HepG2 (cell line): ENCODE results near the gene ARPC1A. TPM values are rescaled to one million over a fixed set of nuclear protein-coding genes. Genes with fewer than 3 reads are reported as not detected.

Experiments used
- ARNTL ChIP-seq: sonication (generic); formaldehyde crosslinking; IDR thresholded peaks from 2 replicates; pipeline ENCODE4 v1.4.0; 2020; ENCODE audit warnings: mild to moderate bottlenecking, missing genetic modification reagents
- CREBL2 ChIP-seq: sonication (generic); formaldehyde crosslinking; IDR thresholded peaks from 2 replicates; pipeline ENCODE4 v1.8.1; 2023; ENCODE audit warnings: missing genetic modification reagents, mild to moderate bottlenecking, borderline replicate concordance
- FOXC1 ChIP-seq: sonication (generic); formaldehyde crosslinking; IDR thresholded peaks from 2 replicates; pipeline ENCODE4 v1.8.0; 2022; ENCODE audit warnings: mild to moderate bottlenecking, missing genetic modification reagents, borderline replicate concordance
- FUBP1 ChIP-seq: sonication (generic); formaldehyde crosslinking; IDR thresholded peaks from 2 replicates; pipeline ENCODE4 v1.5.1; 2020; ENCODE audit warnings: missing genetic modification reagents, mild to moderate bottlenecking, borderline replicate concordance
- MLX ChIP-seq: IDR thresholded peaks from 2 replicates; pipeline ENCODE4 v1.6.1; 2016
- MXD3 ChIP-seq: IDR thresholded peaks from 2 replicates; pipeline ENCODE4 v1.6.1; 2016; ENCODE audit warnings: mild to moderate bottlenecking, missing biosample characterization, missing genetic modification reagents
- MYPOP ChIP-seq: sonication (generic); formaldehyde crosslinking; IDR thresholded peaks from 2 replicates; pipeline ENCODE4 v1.8.1; 2023; ENCODE audit warnings: mild to moderate bottlenecking, moderate library complexity, missing genetic modification reagents
- NFE2L1 ChIP-seq: sonication (generic); formaldehyde crosslinking; IDR thresholded peaks from 2 replicates; pipeline ENCODE4 v1.4.0; 2020; ENCODE audit warnings: missing genetic modification reagents, mild to moderate bottlenecking, borderline replicate concordance
- PAX8 ChIP-seq: sonication (generic); formaldehyde crosslinking; IDR thresholded peaks from 2 replicates; pipeline ENCODE4 v1.8.0; 2022; ENCODE audit warnings: mild to moderate bottlenecking, missing genetic modification reagents, borderline replicate concordance
- SMC3 ChIP-seq: IDR thresholded peaks from 2 replicates; pipeline ENCODE4 v1.6.1; 2011; ENCODE audit warnings: low read length, improper control_type of control experiment
- SNAPC5 ChIP-seq: sonication (generic); formaldehyde crosslinking; IDR thresholded peaks from 2 replicates; pipeline ENCODE4 v1.8.1; 2023; ENCODE audit warnings: mild to moderate bottlenecking, missing genetic modification reagents, borderline replicate concordance
- TCF12 ChIP-seq, 2 experiments: fragments of 450-650 bp in 1 of 2; sonication (generic) in 1 of 2; formaldehyde crosslinking in 1 of 2; IDR thresholded peaks; 2 replicates each; pipeline versions ENCODE4 v1.6.1 to v1.8.0; 2017 to 2022; ENCODE audit warnings: antibody characterized with exemption in 1 of 2, mild to moderate bottlenecking in 1 of 2, missing genetic modification reagents in 1 of 2, moderate library complexity in 1 of 2
- ZBTB33 ChIP-seq: sonication (generic); formaldehyde crosslinking; IDR thresholded peaks from 2 replicates; pipeline ENCODE4 v1.4.0; 2020; ENCODE audit warnings: missing genetic modification reagents
- ZFX ChIP-seq: sonication (generic); formaldehyde crosslinking; IDR thresholded peaks from 2 replicates; pipeline ENCODE4 v1.4.0; 2020; ENCODE audit warnings: mild to moderate bottlenecking, low read depth, missing genetic modification reagents, moderate library complexity
- ZNF30 ChIP-seq: sonication (generic); formaldehyde crosslinking; IDR thresholded peaks from 2 replicates; pipeline ENCODE4 v1.5.0; 2020; ENCODE audit warnings: mild to moderate bottlenecking, missing genetic modification reagents
- ZNF362 ChIP-seq: sonication (generic); formaldehyde crosslinking; IDR thresholded peaks from 2 replicates; pipeline ENCODE4 v1.4.0; 2020; ENCODE audit warnings: missing genetic modification reagents, mild to moderate bottlenecking, borderline replicate concordance
- ZNF564 ChIP-seq: sonication (generic); formaldehyde crosslinking; IDR thresholded peaks from 2 replicates; pipeline ENCODE4 v1.8.1; 2023; ENCODE audit warnings: mild to moderate bottlenecking, missing genetic modification reagents
- ZZZ3 ChIP-seq: sonication (generic); formaldehyde crosslinking; IDR thresholded peaks from 2 replicates; pipeline ENCODE4 v1.4.0; 2020; ENCODE audit warnings: missing genetic modification reagents, mild to moderate bottlenecking, borderline replicate concordance
- polyA plus RNA-seq, 8 experiments: library from polyadenylated mRNA; depleted of rRNA in 3 of 8; stranded (reverse) in 7 of 8; unstranded in 1 of 8; fragments of >200 nt; fragmentation: Illumina TruSeq in 4 of 8; extraction: Trizol in 4 of 8; gene quantifications; 2 replicates each; pipeline versions ENCODE4 v1.2.1 to v1.2.3, GENCODE V29; 2011 to 2016; ENCODE audit warnings: low read depth in 4 of 8, missing spikeins in 1 of 8, mixed read lengths in 1 of 8; ENCODE audit not compliant: insufficient read depth in 1 of 8
- total RNA-seq, 5 experiments: library from RNA; depleted of rRNA; stranded (reverse); fragments of >200 nt; fragmentation: Illumina TruSeq; extraction: Trizol; gene quantifications; 2 replicates each; pipeline ENCODE4 v1.2.3, GENCODE V29; 2016; ENCODE audit warnings: low read depth in 1 of 5

ARPC1A gene
- total and polyA plus RNA-seq, 2 of the 13 experiments (the other 11 are each of a cell fraction or from before 2014, with no cell fraction given) = 44.3 to 88.5 TPM

- TF ChIP-seq ZBTB33 = peak; percentile 10; the same call in 1 of the 2 replicates
- peak; percentile 29; the same call in 1 of the 2 replicates for TF ChIP-seq FOXC1
- no peak for TF ChIP-seq MYPOP (CRISPR knock-in tag)
- no peak for TF ChIP-seq ZNF564 (CRISPR knock-in tag)
- TF ChIP-seq SMC3 = peak; percentile 94
- TF ChIP-seq SNAPC5 (CRISPR knock-in tag) = no peak
- no peak for TF ChIP-seq FUBP1 (CRISPR knock-in tag)
- no peak for TF ChIP-seq ZFX (CRISPR knock-in tag)
- TF ChIP-seq MLX (CRISPR knock-in tag) = no peak
- TF ChIP-seq TCF12 (IDR thresholded peaks at IDR 0.05) = no peak
- TF ChIP-seq TCF12 (CRISPR knock-in tag; IDR thresholded peaks at IDR 0.05) = no peak
- no peak for TF ChIP-seq NFE2L1 (CRISPR knock-in tag)
- TF ChIP-seq CREBL2 (CRISPR knock-in tag) = no peak
- TF ChIP-seq ZNF30 (CRISPR knock-in tag) = no peak
- TF ChIP-seq ZNF362 (CRISPR knock-in tag) = no peak
- no peak for TF ChIP-seq ARNTL
- TF ChIP-seq MXD3 (CRISPR knock-in tag) = no peak
- TF ChIP-seq PAX8 (CRISPR knock-in tag) = no peak
- no peak for TF ChIP-seq ZZZ3 (CRISPR knock-in tag)
These were observed 13.1 kb upstream of the ARPC1A start (continued) for GRCh38 chr7:99312316-99313203.
